ENCODE measurements around the gene LSM2. TPM values are rescaled to one million over a fixed set of nuclear protein-coding genes. Genes with fewer than 3 reads are reported as not detected.

LSM2 gene
- total and polyA plus RNA-seq, 9 of the 15 experiments (the other 6 are each of a cell fraction or from before 2014, with no cell fraction given) = 154 to 407 (median 223) TPM

- WGBS (ENCODE audit: insufficient coverage, low coverage, missing lambda C conversion rate) = 81% methylated on average over 3 of the region's 3 CpGs
- Histone ChIP-seq H2AFZ (ENCODE audit: low read depth, low read length) (no peak overlapping the region), H3K4me3 (no peak overlapping the region), H4K20me1 (replicated peaks; ENCODE audit: control insufficient read depth, insufficient read depth, low read length) (0 out of 2 replicates have a peak, but pooled peaks cover 3% of the 10 kb centered on the region), H3K9ac (ENCODE audit: insufficient read depth in 1 of 2, low read depth in 2 of 2, low read length in 2 of 2) (peak overlapping the region in 1 of 2 experiments; percentile 80; a peak in 2 of 4 replicates), H3K4me1 (replicated peaks in 1 of 2; ENCODE audit: control insufficient read depth in 2 of 2, insufficient read depth in 2 of 2, low read length in 2 of 2) (peaks cover 17 to 44% of the 10 kb centered on the region in 2 experiments), H3K9me1 (ENCODE audit: control insufficient read depth, insufficient read depth, low read length) (no peaks in the 10 kb centered on the region), H3K36me3 (ENCODE audit: control insufficient read depth, insufficient read depth, low read length) (peaks cover 70% of the 10 kb centered on the region), H3K27ac (ENCODE audit: extremely low read depth, low read depth, low read length) (0 out of 3 replicates have a peak overlapping the region, but pooled peaks have one; percentile 28), H3K9me3 (replicated peaks; ENCODE audit: control insufficient read depth, insufficient read depth, low read depth, low read length) (no peaks in the 10 kb centered on the region), H3K4me2 (ENCODE audit: insufficient read depth, low read length) (no peak overlapping the region), H3K79me2 (ENCODE audit: control insufficient read depth, insufficient read depth, low read length) (peaks cover 59% of the 10 kb centered on the region), H3K27me3 (ENCODE audit: control insufficient read depth in 2 of 2, insufficient read depth in 2 of 2, low read length in 2 of 2) (no peaks in the 10 kb centered on the region)
- BruUV-seq (replicated peaks) = no TSS peak
- ChIA-PET CTCF (ENCODE audit: low intra/inter-chr PET ratio) (no interaction called here), POLR2A (interaction anchor here (0.6 to 4.8 kb wide), 14 partner anchors 13 to 1061 kb away, joined by 3 to 47 read pairs (median 4); partner anchors contain the start of genes GPANK1, HSPA1A, HSPA1L and LSM2)
- in situ Hi-C loops (cut with MboI) (no loop called here), intact Hi-C loops (cut with micrococcal nuclease) (no loop called here)
- peak; percentile 86 for TF ChIP-seq PRDM10 (IDR thresholded peaks at IDR 0.05; ENCODE audit: partially characterized antibody)
- no peak for TF ChIP-seq RBM34 (IDR thresholded peaks at IDR 0.05; ENCODE audit: borderline replicate concordance, insufficient read depth, low read length)
- no peak for TF ChIP-seq KLF16 (IDR thresholded peaks at IDR 0.05)
- TF ChIP-seq ZBTB7A (IDR thresholded peaks at IDR 0.05; ENCODE audit: borderline replicate concordance, control insufficient read depth, low read depth, low read length) = 0 out of 2 replicates have a peak, but pooled peaks have one; percentile 14
- ATAC-seq = no peak
- no peak for FAIRE-seq
- peak in 3 of 4 experiments; percentile 17 to 18 (median 17) for DNase-seq (ENCODE audit: extremely low read depth in 1 of 4, low spot score in 3 of 4)
These were observed 14.7 kb downstream of the LSM2 start for GRCh38 chr6:31792090-31792374.
